Brain microvascular endothelial cell (primary cell): Measurements from ENCODE around the gene CELF1.

Source experiments
- DNase-seq: peaks from one replicate; pipeline ENCODE4 v3.0.0-alpha.2; 2020
- H3K27ac ChIP-seq: fragments of 250-450 bp; sonication (Bioruptor Pico); 2 replicates; pipeline ENCODE4 v1.5.1; 2020; ENCODE audit warnings: mild to moderate bottlenecking, moderate library complexity
- H3K27me3 ChIP-seq: fragments of 250-450 bp; sonication (Bioruptor Pico); replicated peaks from 2 replicates; pipeline ENCODE4 v1.5.1; 2020; ENCODE audit warnings: mild to moderate bottlenecking
- H3K36me3 ChIP-seq: fragments of 250-450 bp; sonication (Bioruptor Pico); replicated peaks from 2 replicates; pipeline ENCODE4 v1.5.1; 2020; ENCODE audit warnings: mild to moderate bottlenecking
- H3K4me3 ChIP-seq: 2 replicates; pipeline ENCODE4 v1.5.1; 2011; ENCODE audit warnings: low read depth, mild to moderate bottlenecking, control low read depth, low read length, moderate library complexity
- in situ Hi-C: cut with HindIII; loops from 2 replicates; pipeline ENCODE4 v1.10.0; 2017; ENCODE audit warnings: low sequenced_read_pairs, low pct_ligation_motif_present
- TF ChIP-seq, protein P1 (sequence below): IDR thresholded peaks from 2 replicates; pipeline ENCODE4 v1.5.1; 2011; ENCODE audit warnings: low read depth, mild to moderate bottlenecking, moderate library complexity, low read length, control low read depth, inconsistent platforms; ENCODE audit errors: missing control alignments

CELF1 gene

DNA sequence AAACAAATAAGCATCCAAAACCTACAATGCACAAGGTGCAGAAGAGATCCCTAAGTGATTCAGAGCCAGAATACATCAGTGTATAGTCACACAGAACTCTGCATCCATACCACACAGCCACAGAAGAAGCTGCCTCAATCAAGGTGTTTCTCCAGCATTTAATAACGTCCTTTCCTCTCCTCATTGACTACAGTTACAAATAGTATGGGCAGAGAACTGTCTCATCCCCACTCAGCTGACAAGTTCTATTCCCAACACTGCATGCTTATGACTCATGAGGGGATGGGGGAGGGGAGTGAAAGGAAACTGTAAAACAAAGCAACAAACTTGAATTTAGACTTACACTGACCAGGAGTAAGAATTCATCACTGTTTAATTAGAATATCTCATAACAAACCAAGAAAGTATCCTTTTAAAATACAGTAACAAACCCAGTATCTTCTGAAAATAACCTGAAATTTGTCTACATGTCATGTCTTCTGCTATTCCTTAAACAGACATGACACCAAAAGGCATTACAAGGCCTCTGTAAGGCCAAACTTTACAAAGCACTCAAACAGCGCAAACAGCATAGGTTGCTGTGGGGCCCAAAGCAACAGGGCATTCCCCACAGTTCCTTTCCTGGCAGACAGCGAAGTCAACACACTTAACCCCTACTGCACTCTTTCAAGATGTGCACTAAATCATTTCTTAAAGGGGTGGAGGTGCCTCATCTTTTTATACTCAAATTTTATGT, 29.3 kb downstream of the CELF1 start:
- H3K36me3 ChIP-seq = no peaks in the 10 kb centered on the region
- DNase-seq = peak; percentile 83
- H3K27ac ChIP-seq = peak overlapping the region; percentile 75
- TF ChIP-seq, protein P1, sequence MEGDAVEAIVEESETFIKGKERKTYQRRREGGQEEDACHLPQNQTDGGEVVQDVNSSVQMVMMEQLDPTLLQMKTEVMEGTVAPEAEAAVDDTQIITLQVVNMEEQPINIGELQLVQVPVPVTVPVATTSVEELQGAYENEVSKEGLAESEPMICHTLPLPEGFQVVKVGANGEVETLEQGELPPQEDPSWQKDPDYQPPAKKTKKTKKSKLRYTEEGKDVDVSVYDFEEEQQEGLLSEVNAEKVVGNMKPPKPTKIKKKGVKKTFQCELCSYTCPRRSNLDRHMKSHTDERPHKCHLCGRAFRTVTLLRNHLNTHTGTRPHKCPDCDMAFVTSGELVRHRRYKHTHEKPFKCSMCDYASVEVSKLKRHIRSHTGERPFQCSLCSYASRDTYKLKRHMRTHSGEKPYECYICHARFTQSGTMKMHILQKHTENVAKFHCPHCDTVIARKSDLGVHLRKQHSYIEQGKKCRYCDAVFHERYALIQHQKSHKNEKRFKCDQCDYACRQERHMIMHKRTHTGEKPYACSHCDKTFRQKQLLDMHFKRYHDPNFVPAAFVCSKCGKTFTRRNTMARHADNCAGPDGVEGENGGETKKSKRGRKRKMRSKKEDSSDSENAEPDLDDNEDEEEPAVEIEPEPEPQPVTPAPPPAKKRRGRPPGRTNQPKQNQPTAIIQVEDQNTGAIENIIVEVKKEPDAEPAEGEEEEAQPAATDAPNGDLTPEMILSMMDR = no peak
- H3K4me3 ChIP-seq = no peak overlapping the region
- in situ Hi-C loops = no loop called here
- H3K27me3 ChIP-seq = no peaks in the 10 kb centered on the region

DNA sequence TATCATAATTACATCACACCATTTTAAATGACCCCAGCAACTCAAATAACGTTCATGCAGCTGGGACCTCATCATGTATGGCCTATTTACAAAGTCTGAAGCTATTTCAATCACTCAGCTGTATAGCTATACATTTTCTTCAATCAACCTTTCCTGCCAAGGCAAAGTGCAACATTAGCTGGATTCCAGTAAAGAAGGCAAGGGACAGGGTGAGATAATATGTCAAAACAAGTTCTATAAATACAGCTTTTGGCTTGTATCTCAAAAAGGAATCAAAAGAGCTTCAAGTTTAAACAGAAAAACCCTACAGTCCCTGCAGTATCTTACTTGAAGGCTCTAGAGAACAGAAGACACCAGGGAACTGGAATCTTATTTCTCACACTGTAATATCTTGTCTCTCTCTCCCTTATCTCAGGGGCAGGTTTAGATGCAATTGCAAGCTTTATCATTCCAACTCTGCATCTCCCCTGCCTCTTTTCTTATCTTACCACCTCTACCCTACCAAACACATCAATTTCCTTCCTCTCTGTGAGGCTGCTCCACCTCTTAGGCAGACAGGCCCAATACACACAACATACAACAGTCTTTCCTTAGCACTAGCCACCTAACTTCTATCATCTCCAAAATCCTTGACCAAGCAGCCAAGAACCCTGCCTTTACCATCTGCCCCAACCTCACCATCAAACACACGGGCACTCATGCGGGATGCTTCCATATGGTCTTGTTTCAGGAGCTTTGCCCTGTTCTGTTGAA, 34.5 kb downstream of the CELF1 start:
- no peaks in the 10 kb centered on the region for H3K27me3 ChIP-seq
- no peaks in the 10 kb centered on the region for H3K36me3 ChIP-seq
- no peak overlapping the region for H3K4me3 ChIP-seq
- in situ Hi-C loops = no loop called here
- TF ChIP-seq, protein P1 = no peak
- H3K27ac ChIP-seq = no peak overlapping the region
- no peak for DNase-seq

DNA sequence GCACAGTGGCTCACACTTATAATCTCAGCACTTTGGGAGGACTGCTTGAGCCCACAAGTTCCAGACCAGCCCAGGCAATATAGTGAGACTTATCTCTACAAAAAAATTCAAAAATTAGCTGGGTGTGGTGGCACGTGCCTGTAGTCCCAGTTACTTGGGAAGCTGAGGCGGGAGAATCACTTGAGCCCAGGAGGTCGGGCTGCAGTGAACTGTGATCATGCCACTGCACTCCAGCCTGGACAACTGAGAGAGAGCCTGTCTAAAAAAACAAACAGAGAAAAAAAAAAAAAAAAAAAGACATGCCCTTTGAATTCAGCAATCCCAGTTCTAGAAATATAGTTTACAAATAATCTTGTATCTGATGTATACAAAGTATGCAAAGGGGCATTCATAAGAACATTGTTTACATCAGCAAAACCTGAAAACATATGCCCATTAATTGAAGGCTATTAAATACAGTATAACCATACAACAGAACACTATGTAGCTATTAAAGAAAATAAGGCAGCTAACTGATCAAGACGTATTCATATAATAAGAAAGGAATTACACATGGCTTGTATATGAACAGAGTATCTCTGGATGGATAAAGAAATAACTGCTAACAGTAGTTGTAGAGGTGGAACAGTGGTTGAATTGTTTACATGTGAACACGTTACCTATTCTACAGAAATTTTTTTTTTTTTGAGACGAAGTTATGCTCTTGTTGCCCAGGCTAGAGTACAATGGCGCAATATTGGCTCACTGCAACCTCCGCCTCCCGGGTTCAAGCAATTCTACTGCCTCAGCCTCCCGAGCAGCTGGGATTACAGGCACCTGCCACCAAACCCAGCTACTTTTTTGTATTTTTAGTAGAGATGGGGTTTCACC, 35.7 kb downstream of the CELF1 start:
- no peak overlapping the region for H3K4me3 ChIP-seq
- no peaks in the 10 kb centered on the region for H3K36me3 ChIP-seq
- H3K27me3 ChIP-seq = no peaks in the 10 kb centered on the region
- TF ChIP-seq, protein P1 = no peak
- H3K27ac ChIP-seq = no peak overlapping the region
- in situ Hi-C loops = no loop called here
- no peak for DNase-seq

DNA sequence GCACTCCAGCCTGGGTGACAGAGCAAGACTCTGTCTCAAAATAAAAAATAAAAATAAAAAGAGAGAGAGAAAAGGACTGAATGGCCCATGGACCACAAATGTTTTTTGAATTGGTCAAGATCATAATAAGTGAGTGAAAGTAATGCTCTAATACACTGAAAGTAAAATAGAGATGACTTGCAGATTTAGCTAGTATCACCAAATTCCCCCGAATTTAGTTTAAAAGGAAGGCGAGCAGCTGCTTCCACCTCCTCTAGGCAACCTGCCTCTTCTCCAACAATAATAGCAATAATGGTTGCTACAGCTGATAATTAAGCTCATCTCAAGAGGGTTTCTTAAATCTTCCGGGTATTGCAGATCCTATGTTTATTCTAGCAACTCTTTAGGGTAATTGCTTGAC, 36.8 kb downstream of the CELF1 start:
- H3K27ac ChIP-seq = peak overlapping the region; percentile 91
- H3K36me3 ChIP-seq = no peaks in the 10 kb centered on the region
- no peak overlapping the region for H3K4me3 ChIP-seq
- no peak for DNase-seq
- in situ Hi-C loops = no loop called here
- no peaks in the 10 kb centered on the region for H3K27me3 ChIP-seq
- TF ChIP-seq, protein P1 = no peak

DNA sequence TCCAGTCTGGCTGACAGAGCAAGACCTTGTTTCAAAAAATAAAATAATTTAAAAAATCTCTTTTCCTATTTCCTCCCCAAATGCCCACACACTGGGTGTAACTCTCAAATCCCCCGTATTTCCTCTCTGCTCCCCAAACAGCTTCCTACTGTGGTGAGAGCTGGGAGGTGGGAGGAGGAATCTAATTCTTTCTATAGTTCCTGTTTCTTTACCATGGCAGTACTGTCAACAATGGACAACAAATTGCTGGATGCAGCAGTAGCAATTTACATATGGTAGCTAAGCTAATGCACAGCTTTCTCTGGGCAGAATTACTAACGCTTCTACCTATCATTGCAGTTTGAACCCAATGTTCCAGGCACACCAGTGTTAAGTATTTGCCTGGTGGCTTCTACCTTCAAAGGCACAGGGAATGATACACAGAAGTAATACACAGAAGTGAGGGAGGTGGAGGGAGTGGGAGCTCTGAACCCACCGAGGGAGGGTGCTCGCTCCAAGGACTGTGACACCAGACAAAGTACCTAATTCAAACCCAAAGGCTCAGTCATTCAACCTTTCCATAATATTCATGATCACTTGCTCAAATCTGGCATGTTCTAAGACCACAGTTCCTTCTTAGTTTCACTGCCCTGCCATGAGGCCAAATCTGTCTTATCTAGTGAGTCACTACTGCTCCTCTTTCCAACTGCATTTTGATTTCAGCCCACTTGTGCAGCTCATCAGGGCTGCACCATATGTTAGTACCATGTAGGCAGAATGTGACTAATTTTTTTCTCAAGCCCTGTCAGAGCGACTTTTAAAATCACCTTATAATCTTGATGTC, 37.9 kb downstream of the CELF1 start:
- H3K4me3 ChIP-seq = no peak overlapping the region
- in situ Hi-C loops = no loop called here
- TF ChIP-seq, protein P1 = no peak
- DNase-seq = peak; percentile 88
- H3K36me3 ChIP-seq = no peaks in the 10 kb centered on the region
- H3K27ac ChIP-seq = peak overlapping the region; percentile 91
- no peaks in the 10 kb centered on the region for H3K27me3 ChIP-seq
